H1 (cell line): ENCODE results near the gene UBE4A.

Source experiments
- GABPA ChIP-seq: IDR thresholded peaks from 2 replicates; pipeline ENCODE4 v1.6.1; 2011; ENCODE audit warnings: mild to moderate bottlenecking, low read length, moderate library complexity, borderline replicate concordance; ENCODE audit not compliant: insufficient read depth
- POLR2A ChIP-seq, 2 experiments: IDR thresholded peaks; 1 replicate in 1 of 2; 2 replicates in 1 of 2; pipeline ENCODE4 v1.6.1; 2011; ENCODE audit warnings: low read depth in 2 of 2, low read length in 2 of 2, mild to moderate bottlenecking in 2 of 2; ENCODE audit errors: control extremely low read depth in 1 of 2
- RXRA ChIP-seq: IDR thresholded peaks from 2 replicates; pipeline ENCODE4 v1.6.1; 2011; ENCODE audit warnings: low read depth, mild to moderate bottlenecking, low read length, moderate library complexity; ENCODE audit not compliant: insufficient read depth
- SAP30 ChIP-seq: fragments of 300-600 bp; sonication (generic); IDR thresholded peaks from 2 replicates; pipeline ENCODE4 v1.7.1; 2012; ENCODE audit warnings: low read length, moderate library complexity, mild to moderate bottlenecking, inconsistent platforms; ENCODE audit not compliant: insufficient read depth, insufficient replicate concordance
- TF ChIP-seq, protein P1 (sequence below), 3 experiments: IDR thresholded peaks; 1 replicate in 2 of 3; 2 replicates in 1 of 3; pipeline versions ENCODE4 v1.5.1 to v1.6.1; 2011; ENCODE audit warnings: low read length in 3 of 3, mild to moderate bottlenecking in 3 of 3, inconsistent platforms in 2 of 3, low read depth in 1 of 3, moderate library complexity in 1 of 3; ENCODE audit not compliant: insufficient read depth in 1 of 3; ENCODE audit errors: control extremely low read depth in 1 of 3

DNA sequence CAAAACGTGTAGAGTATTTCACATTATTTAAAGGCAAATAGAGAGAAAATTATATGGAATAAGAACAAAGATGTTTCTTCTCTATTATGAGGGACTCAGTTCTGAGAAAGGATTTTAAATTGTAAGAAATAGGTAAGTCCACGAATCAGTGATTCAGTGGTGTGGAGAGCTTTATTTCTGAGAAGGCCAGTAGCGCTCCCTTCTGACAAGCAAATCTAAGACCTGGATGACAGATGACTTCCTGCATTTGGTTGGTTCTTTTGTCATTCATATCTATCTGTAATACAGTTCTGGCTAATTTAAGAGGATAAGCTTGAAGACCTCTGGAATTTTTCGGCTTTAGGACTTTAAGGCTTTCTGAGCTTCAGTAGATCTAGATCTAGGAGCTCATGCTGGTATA lies 47.9 kb upstream of the UBE4A start:
- no peak for TF ChIP-seq GABPA
- TF ChIP-seq, protein P1, sequence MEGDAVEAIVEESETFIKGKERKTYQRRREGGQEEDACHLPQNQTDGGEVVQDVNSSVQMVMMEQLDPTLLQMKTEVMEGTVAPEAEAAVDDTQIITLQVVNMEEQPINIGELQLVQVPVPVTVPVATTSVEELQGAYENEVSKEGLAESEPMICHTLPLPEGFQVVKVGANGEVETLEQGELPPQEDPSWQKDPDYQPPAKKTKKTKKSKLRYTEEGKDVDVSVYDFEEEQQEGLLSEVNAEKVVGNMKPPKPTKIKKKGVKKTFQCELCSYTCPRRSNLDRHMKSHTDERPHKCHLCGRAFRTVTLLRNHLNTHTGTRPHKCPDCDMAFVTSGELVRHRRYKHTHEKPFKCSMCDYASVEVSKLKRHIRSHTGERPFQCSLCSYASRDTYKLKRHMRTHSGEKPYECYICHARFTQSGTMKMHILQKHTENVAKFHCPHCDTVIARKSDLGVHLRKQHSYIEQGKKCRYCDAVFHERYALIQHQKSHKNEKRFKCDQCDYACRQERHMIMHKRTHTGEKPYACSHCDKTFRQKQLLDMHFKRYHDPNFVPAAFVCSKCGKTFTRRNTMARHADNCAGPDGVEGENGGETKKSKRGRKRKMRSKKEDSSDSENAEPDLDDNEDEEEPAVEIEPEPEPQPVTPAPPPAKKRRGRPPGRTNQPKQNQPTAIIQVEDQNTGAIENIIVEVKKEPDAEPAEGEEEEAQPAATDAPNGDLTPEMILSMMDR (IDR thresholded peaks at IDR 0.05; ENCODE audit: control extremely low read depth in 1 of 3, insufficient read depth in 1 of 3, low read depth in 1 of 3, low read length in 3 of 3) = no peak
- no peak for TF ChIP-seq RXRA
- no peak for TF ChIP-seq SAP30
- no peak for TF ChIP-seq POLR2A (IDR thresholded peaks at IDR 0.05; ENCODE audit: control extremely low read depth in 1 of 2, low read depth in 2 of 2, low read length in 2 of 2)
